Stimulated activated CD4-positive, alpha-beta T cell treated with anti-CD3 and anti-CD28 coated beads, Interleukin-4, amount 100 ng/mL, for 24 hours (primary cell): ENCODE data around the gene MAGEA11.
"Not testable (repeated sequence)": the region's sequence is repeated elsewhere in the genome, so short reads cannot be mapped to it uniquely, and the experiment has no call there.

ENCODE experiments used
- DNase-seq: peaks from one replicate; pipeline ENCODE4 v3.0.0-alpha.2; 2020

MAGEA11 gene, protein sequence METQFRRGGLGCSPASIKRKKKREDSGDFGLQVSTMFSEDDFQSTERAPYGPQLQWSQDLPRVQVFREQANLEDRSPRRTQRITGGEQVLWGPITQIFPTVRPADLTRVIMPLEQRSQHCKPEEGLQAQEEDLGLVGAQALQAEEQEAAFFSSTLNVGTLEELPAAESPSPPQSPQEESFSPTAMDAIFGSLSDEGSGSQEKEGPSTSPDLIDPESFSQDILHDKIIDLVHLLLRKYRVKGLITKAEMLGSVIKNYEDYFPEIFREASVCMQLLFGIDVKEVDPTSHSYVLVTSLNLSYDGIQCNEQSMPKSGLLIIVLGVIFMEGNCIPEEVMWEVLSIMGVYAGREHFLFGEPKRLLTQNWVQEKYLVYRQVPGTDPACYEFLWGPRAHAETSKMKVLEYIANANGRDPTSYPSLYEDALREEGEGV

DNA sequence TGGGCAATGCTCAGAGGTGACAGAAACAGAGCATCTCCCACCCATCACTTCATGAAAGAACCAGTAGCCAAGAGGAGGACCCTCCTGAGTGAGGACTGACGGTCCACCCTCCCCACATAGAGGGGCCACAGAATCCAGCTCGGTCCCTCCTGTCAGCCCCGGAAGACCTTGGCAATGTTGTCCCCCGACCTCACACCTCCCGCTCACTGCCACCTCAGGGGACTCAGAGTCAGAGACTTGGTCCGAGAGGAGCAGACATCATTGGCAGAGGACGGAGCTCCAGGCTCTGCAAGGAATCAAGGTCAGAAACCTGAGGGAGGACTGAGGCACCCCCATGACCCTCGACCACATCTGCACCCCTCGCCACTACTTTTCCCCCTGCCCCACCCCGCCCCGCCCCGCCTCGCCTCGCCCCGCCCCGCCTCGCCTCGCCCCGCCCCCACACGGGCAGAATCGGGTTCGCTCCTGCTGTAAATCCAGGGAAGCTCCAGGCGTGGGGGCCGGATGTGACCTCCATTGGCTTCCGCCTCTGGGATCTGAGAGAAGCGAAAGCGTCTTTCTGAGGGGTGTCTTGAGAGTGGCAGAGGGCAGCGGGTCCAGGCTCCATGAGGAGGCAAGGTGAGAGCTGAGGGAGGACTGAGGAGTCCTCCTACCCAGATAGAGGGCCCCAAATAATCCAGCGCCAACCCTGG is at the start of gene MAGEA11:
Gene MAGEA11 (plus strand): TSS at position 516 of the 692 bp plus-strand sequence. CDS start 1,100 bp downstream, outside the sequence.
- no peak for DNase-seq

DNA sequence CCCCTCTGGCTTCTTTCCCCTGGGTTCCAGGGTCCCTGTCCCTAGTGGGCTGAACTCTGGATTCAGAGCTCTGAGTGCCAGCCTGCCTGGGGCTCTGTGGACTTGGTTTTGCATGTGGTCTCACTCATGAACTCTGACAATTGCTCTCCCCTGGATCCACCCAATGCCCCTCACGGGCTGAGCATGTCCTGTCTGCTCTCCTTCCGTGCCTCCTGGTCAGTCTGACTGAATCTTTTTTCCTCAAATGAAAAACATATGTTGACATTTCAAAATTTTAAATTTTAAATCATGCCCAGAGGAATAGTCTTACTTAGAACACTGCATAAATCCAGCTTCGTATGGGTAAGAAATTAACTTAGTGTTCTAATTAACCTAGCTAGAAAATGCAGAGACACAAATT is 36.8 kb upstream of the MAGEA11 start:
- DNase-seq = not testable (repeated sequence)

DNA sequence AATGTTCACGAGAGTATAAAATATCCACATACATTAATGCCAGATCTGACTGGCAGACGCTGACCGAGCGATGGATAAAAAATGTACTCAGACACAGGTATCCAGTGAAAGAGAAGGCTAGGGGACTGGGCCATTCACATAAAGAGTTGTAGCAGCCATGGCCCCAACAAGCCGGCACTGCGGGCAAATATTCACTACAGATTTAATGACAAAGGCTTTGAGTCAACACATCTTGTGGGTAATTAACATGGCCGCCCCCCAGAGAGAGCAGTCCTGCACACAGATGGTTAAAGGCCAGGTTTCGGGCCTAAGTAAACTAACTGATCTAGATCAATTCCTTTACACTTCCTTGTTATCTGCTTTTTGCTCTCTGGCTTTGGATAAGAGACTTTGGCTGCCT is 36.3 kb upstream of the MAGEA11 start:
- not testable (repeated sequence) for DNase-seq

DNA sequence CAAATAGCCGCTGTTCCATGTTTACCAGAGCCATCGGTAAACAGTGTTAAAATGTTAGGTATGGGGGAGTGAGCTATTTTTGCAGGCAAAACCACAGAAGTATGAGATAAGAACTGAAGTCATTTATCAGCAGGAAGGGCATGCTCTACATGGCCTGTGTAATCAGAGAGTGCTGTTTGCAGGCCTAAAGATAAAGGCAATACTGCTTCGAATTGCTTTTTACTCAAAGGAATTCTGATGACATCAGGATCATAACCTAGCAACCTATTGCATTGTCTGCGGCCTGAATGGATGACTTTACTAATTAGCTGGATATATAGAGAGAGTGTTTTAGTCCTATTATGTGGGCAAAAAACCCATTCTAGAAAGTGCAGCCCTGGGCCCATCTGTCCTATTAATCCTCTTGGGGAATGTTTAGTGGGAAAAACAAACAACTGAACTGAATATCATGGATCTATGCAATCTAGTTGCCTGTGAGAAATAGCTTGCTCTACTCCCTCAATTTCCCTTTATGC is 32.6 kb upstream of the MAGEA11 start:
- not testable (repeated sequence) for DNase-seq

DNA sequence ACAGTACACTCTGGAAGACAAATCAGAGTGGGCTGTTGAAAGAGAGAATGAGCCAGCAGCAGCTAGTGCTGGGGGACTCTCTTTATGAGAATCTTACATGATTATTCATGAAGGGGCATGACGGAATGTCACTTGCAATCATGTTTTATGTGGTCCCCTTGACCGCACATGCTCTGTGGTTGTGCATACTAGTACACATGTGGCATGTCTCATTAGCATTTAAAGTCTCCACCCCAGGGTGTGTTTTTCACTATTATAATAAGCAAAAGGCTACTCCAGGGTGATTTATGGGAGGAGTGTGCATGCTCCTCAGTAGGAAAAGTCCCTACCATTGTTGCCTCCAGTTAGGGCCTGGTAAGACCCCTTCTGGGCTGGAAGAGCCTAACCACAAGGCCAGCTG is 30.7 kb upstream of the MAGEA11 start:
- no peak for DNase-seq

DNA sequence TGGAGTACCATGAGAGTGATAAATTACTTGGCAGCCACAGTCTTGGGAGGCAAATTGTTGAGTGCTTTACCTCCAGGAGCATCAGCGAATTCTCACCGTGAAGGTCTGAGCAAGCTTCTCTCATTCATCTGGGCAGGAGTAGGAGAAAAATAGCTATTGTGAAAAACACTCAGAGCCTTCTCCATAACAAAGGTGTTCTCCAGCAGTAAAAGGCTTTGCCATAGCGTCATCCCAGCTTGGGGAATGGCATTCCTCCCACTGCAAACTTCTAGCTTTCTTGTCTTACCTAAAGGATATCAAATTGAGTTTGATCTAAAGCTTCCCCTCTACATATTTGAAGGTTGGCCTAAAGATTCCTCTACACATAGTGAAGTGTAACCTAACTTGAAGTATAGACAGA is 29.8 kb upstream of the MAGEA11 start:
- no peak for DNase-seq

DNA sequence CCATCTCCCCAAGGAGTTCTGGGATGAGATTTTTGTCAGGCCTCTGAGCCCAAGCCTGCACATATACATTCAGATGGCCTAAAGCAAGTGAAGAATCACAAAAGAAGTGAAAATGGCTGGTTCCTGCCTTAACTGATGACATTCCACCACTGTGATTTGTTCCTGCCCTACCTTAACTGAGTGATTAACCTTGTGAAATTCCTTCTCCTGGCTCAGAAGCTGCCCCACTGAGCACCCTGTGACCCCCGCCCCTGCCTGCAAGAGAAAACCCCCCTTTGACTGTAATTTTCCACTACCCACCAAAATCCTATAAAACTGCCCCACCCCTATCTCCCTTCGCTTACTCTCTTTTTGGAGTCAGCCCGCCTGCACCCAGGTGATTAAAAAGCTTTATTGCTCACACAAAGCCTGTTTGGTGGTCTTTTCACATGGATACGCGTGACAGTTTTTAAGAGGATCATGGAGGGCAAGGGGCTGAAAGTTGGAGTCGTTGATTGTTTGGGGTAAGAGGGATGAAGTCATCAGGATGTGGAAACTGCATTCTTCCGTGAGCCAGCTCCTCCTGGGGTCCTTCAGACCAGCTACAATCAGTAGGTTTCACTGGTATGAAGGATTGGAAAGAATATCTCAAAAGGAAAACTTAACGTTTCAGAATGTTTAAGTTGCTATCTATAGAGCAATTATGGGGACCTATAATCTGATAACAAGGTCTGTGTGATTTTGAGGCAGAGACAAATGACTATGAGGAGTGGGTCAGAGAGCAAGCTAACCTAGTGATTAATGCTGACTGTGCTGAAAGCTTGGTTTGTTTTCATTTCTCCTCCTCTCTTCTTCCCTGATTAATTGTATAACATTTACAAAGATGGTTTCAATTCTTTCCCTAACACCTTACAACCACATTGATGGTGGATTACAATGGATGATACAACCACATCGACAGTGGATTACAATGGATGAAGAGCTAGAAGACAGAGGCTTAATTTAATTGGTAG is 28.6 kb upstream of the MAGEA11 start:
- no peak for DNase-seq

DNA sequence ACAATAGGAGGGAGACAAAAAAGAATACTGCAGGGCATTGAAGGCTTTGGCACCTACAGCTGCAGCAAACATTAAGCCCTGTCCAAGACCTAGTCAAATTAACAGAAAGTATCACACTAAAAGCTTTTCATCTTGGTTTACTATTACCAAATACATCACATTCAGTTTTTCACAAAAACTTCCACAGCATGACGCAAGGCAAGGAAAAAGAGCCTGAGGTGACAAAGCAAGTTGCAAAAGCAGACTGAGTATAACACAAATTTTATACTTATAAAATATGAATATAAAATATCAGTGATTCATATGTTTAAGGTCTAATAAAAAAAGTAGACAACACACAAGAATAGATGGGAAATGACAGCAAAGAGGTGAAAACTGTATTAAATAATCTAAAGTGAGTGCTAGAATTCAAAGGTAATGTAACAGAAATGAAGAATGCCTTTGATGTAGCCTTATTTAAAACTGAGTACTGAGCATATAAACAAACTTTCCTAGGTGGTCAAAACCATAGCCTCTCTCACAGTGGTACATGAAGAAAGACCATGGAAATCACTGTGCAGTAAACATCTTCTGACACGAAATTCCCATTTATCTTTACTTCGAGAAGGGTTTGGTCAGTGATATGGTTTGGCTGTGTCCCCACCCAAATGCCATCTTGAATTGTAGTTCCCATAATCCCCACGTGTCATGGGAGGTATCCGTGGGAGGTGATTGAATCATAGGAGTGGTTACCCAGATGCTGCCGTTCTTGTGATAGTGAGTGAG is 27.7 kb upstream of the MAGEA11 start:
- DNase-seq = no peak

DNA sequence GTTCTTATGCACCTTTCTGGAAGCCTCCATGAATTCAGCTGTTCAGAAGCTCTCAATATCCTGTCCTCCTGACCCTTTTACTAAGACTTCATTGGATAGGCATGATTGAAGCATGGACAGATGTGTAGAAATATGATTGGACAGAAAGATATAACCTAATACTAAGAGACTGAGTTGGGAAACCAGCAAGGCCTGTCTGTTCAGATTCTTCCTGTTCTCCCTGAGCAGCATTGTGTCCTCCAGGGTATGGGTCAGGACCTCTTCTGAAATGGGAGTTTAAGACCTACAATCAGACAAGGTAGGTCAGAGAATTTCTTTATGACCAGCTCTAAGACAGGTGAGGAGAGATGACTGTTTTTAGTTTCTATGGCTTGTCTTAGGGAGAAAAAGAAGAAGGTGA is 23.9 kb upstream of the MAGEA11 start:
- no peak for DNase-seq

DNA sequence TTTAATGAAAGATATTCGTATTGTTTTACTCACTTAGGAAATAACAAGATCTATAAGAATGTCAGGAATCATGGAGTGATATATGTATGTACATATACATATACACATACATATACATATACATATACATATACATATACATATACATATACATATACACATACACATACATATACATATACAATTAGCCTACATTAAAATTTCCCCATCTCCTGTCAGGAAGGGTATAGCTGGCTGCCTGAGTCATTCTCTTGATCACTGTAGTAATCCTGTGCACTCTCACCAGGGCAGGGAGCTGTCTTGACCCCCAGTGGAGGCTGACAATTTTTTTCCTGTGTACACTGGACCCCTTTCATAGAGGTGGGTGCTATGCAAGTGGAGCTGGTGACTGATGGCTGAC is 23.3 kb upstream of the MAGEA11 start:
- DNase-seq = no peak

DNA sequence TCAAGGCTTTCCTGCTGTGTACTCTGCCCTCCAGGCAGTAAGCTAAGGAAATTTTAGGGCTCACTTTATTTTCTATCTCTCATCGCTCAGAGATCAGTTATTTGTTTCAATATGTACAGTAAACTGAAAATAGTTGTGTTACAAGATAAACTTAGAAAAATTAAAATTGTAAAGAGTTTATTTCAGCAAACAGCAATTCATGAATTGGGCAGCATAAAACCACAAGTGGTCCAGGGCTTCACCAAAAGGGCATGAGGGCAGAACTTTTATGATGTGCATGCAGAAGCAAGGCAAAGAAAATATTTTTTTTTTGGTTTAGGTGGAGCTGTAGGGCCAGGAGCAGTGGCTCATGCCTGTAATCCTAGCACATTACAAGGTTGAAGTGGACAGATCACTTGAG is 20.1 kb upstream of the MAGEA11 start:
- no peak for DNase-seq

DNA sequence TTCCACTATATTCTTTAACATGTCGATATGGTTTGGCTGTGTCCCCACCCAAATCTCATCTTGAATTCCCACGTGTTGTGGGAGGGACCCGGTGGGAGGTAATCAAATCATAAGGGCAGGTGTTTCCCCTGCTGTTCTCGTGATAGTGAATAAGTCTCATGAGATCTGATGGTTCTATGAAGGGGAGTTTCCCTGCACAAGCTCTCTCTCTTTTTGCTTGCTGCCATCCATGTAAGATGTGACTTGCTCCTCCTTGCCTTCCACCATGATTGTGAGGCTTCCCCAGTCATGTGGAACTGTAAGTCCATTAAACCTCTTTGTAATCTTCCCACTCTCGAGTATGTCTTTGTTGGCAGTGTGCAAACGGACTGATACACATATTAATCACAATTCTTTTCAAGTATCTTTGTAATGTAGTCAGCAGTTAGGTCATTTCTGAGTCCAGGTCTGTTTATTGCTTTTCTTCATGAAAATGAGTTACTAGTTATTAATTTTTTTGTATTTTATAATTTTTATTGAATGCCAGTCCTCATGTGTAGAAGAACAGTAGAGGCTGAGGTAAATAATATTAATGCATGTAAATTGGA is 19.1 kb upstream of the MAGEA11 start:
- not testable (repeated sequence) for DNase-seq

DNA sequence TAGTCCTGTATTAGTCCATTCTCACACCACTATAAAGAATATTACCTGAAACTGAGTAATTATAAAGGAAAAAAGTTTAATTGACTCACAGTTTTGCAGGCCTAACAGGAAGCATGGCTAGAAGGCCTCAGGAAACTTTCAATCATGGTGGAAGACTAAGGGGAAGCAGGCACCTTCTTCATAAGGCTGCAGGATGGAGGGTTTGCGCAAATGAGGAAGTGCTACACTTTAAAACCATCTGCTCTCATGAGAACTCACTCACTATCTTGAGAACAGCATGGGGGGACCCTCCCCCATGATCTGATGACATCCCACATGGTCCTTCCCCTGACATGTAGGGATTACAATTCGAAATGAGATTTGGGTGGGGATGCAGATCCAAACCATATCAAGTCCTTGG is 12.1 kb upstream of the MAGEA11 start:
- DNase-seq = no peak

DNA sequence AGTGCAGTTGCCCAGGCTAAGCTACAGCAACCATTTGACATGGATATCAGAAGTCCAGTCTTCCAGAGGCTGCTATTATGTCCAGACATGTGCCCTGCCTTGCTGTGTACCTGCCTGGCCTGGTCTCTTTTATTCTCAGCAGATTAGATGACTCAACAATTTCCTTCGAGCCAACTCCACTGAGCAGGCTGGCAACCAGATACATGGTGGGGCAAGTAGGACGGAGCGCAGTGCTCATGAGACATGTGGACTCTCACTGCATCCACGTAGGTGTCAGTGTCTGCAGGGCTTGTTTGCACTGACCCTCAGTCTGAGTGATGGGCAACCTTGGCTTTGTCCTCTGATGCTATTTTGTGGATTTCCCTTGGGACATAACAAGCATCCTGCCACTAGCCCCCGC is 7.2 kb upstream of the MAGEA11 start:
- DNase-seq = no peak

DNA sequence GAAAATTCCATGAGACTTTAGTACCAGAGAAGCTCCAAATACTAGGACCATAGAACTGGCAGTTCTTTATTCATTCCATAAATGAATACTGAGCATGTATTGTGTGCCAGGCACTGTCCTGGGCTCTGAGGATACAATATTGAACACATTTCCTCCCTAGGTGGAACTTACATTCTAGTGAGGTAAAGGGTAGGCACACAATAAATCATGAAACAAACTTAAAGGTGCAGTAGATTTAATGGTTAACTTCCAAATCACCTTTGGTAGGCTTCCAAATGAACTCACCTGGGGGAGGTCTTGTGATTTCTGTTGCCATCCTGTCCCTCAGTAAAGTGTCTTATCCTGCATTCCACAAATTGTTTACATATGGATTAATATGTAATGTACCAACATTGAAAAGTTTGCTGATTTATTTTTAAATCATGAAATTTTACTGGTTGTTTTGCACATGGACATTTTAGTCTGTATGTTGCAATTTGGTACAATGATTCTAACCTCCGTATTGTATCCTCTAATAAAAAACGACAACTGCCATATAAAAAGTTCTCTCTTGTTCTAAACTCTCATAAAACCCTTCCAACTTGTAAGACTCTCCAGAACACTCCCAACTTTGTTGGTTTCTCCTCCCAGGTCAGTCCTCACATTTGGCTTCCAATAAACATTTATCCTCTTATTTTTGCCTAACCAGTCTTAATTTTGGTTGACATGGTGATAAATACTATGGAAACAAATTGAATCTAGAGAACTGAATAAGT is 4.5 kb upstream of the MAGEA11 start:
- DNase-seq = no peak

DNA sequence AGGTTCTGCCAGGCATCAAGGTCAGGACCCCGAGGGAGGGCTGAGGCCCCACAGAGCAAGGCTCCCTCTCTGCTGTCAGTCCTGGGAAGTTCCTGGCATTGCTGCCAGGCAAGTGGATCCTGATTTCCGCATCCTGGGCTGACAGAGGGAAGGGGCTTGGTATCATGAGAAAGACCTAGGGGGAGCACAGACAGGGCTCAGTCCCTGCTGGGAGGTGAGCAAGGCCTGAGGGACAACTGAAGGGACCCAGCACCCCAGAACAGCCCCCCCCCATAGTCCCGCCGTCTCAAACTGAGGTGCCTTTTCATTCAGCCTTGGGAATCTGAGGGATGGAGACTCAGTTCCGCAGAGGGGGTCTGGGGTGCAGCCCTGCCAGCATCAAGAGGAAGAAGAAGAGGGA is 971 bp downstream of the MAGEA11 start:
- DNase-seq = no peak

DNA sequence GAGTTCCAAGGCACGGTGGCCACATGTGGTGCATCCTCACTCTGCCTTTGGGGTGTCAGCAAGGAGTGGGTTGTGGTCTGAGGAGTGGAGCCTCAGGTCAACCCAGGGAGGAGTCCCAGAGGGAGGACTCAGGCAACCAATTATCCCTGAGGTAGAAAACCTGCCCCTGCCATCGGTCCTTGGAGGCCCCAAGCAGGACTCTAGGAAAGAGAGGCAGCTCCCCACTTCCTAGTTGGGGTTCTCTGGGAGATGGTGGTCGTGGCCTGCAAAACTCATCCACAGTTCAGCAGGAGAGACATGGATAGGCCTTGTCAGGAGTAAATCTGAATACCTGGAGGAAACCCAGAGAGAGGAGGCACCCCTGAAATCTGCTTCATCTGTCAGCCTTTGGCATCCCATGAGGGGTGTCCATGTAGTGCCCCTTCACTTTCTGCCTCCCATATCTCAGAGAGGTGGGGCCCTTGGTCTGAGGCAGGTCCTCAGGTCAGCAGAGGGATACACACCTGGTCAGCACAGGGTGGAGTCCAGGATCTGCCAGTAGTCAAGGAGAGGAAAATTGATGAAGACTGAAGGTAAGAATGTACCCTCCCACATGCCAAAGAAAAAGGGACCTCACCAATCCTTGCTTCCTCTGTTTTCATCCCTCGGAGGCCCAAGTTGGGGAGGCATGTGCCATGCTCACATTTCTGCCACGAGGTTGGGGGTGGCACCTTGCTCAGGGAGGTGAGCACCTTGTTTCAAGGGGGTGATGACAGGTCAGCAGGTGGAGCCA is 1.6 kb downstream of the MAGEA11 start:
- DNase-seq = no peak

DNA sequence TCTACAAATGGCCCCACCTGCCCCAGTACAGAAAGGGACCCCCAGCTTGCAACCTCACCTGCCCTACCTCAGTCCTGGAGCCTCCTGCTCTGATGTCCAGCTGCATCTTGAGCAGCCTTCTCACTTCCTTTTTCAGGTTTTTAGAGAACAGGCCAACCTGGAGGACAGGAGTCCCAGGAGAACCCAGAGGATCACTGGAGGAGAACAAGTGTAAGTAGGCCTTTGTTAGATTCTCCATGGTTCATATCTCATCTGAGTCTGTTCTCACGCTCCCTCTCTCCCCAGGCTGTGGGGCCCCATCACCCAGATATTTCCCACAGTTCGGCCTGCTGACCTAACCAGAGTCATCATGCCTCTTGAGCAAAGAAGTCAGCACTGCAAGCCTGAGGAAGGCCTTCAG is 3.6 kb downstream of the MAGEA11 start:
- no peak for DNase-seq

DNA sequence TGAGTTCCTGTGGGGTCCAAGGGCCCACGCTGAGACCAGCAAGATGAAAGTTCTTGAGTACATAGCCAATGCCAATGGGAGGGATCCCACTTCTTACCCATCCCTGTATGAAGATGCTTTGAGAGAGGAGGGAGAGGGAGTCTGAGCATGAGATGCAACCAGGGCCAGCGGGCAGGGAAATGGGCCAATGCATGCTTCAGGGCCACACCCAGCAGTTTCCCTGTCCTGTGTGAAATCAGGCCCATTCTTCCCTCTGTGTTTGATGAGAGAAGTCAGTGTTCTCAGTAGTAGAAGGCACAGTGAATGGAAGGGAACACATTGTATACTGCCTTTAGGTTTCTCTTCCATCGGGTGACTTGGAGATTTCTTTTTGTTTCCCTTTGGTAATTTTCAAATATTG is 4.8 kb downstream of the MAGEA11 start:
- DNase-seq = no peak

DNA sequence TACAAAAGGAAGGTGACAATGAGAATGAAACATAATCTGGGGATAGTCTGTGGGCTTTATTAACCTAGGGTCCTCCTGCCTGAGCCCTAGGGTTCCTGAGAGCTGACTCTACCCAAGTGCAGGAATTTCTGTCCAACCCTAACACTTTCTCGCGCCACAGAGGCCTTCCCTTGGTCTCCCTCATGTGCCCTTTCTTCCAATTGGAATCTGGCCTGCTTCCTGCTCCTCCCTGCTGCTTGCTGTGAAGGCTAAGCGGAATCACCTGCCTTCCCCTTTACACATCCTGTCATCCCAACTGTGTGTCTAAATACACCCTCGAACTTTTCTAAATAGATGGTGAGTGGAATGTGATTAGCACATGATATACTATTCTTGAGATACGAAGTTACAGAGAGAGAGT is 5.9 kb downstream of the MAGEA11 start:
- DNase-seq = no peak
